Mesothelial cell of epicardium (in vitro differentiated cells): ENCODE results near the gene DEFB128. TPM values are rescaled to one million over a fixed set of nuclear protein-coding genes. Genes with fewer than 3 reads are reported as not detected.
"Not testable (repeated sequence)": the region's sequence is repeated elsewhere in the genome, so short reads cannot be mapped to it uniquely, and the experiment has no call there.

Experiments
- DNase-seq, 2 experiments: peaks; one replicate each; pipeline ENCODE4 v3.0.0; 2021; ENCODE audit warnings: low spot score in 2 of 2; ENCODE audit not compliant: unreplicated experiment in 2 of 2
- H3K27ac Mint-ChIP-seq: 2 replicates; pipeline ENCODE4 v1.8.0; 2021; ENCODE audit warnings: mixed read lengths
- H3K27me3 Mint-ChIP-seq: 2 replicates; pipeline ENCODE4 v1.8.0; 2021; ENCODE audit warnings: low read depth, mixed read lengths
- H3K36me3 Mint-ChIP-seq: 2 replicates; pipeline ENCODE4 v1.8.0; 2021; ENCODE audit warnings: mixed read lengths
- H3K4me1 Mint-ChIP-seq: 2 replicates; pipeline ENCODE4 v1.8.0; 2021; ENCODE audit warnings: mixed read lengths
- H3K4me3 Mint-ChIP-seq: 2 replicates; pipeline ENCODE4 v1.8.0; 2021; ENCODE audit warnings: mild to moderate bottlenecking, moderate library complexity, mixed read lengths
- H3K9me3 Mint-ChIP-seq: 2 replicates; pipeline ENCODE4 v1.8.0; 2021; ENCODE audit warnings: mixed read lengths
- total RNA-seq: library from RNA; stranded (reverse); gene quantifications from 3 replicates; pipeline ENCODE4 v1.2.1, GENCODE V29; 2021
- TF ChIP-seq, protein P1 (sequence below): fragments of 200-600 bp; sonication (generic); IDR thresholded peaks from one replicate; pipeline ENCODE4 v1.5.0; 2021; ENCODE audit warnings: antibody characterized with exemption; ENCODE audit not compliant: unreplicated experiment

The DEFB128 gene
- total RNA-seq, 1 donor from 2014 or later: not detected

- Mint-ChIP-seq H3K36me3 (no peaks in the 10 kb centered on the region), H3K4me1 (no peaks in the 10 kb centered on the region), H3K27ac (no peak overlapping the region), H3K27me3 (peaks cover 42% of the 10 kb centered on the region), H3K9me3 (no peaks in the 10 kb centered on the region), H3K4me3 (no peak overlapping the region)
- DNase-seq: no peak
- TF ChIP-seq, protein P1, sequence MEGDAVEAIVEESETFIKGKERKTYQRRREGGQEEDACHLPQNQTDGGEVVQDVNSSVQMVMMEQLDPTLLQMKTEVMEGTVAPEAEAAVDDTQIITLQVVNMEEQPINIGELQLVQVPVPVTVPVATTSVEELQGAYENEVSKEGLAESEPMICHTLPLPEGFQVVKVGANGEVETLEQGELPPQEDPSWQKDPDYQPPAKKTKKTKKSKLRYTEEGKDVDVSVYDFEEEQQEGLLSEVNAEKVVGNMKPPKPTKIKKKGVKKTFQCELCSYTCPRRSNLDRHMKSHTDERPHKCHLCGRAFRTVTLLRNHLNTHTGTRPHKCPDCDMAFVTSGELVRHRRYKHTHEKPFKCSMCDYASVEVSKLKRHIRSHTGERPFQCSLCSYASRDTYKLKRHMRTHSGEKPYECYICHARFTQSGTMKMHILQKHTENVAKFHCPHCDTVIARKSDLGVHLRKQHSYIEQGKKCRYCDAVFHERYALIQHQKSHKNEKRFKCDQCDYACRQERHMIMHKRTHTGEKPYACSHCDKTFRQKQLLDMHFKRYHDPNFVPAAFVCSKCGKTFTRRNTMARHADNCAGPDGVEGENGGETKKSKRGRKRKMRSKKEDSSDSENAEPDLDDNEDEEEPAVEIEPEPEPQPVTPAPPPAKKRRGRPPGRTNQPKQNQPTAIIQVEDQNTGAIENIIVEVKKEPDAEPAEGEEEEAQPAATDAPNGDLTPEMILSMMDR: no peak
These were observed 21.4 kb upstream of the DEFB128 start for GRCh38 chr20:210809-211502.

DNA sequence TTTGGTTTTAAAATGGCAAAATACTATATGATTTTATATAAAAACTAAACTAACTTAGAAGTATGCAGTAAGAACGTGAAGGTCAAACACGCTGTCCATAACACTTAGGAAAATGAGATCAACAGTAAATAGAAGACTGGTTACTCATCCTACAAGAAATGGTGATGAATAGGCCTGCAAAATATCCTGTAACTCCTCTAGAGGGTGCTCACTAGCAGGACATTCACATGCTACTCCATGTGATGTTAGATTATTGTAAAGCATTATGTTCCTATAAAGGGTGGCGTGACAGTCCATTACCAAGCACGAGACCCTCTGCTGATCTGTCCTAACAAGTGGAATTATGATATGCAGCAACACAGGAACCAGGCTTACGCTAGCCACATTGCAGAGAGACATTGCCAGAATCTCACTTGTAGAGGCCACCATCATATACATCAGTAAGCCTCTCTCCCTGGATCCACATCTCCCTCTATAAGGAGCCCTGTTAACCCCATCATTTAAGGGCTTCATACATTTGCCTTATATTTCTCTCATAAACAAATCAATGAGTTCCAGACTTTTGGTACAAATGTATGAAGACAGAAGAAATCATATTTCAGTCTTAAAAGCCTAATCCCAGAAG is 19.5 kb upstream of the DEFB128 start:
- Mint-ChIP-seq H3K4me1 (no peaks in the 10 kb centered on the region), H3K36me3 (no peaks in the 10 kb centered on the region), H3K27ac (no peak overlapping the region), H3K27me3 (peaks cover 48% of the 10 kb centered on the region), H3K9me3 (no peaks in the 10 kb centered on the region), H3K4me3 (no peak overlapping the region)
- TF ChIP-seq, protein P1: peak; percentile 28
- no peak for DNase-seq

- not testable (repeated sequence) for H3K4me3 Mint-ChIP-seq, H3K9me3 Mint-ChIP-seq, H3K27ac Mint-ChIP-seq
These were observed 14.1 kb upstream of the DEFB128 start for GRCh38 chr20:203630-204029.

DNA sequence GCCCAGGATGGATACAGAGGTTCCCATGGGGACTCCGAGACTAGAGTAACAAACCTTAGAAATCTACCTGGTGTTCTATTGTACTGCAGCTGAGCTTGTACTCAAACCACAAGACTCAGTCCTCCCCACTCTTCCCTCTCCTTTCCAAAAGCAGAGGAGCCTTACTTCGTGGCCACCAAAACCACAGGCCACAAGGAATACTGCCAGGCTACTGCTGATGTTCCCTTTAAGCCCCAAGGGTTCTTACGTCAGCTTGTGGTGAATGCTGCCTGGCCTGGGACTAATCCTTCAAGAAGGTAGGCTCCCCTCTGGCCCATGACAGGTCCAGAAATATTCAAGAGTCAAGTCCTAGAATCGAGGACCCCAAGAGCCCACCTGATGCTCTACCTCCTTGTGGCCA is 10.5 kb upstream of the DEFB128 start:
- TF ChIP-seq, protein P1: no peak
- no peaks in the 10 kb centered on the region for H3K4me1 Mint-ChIP-seq
- H3K36me3 Mint-ChIP-seq: no peaks in the 10 kb centered on the region

More at GRCh38 chr20:203630-204029, 14.1 kb upstream of the DEFB128 start:
- not testable (repeated sequence) for DNase-seq, H3K36me3 Mint-ChIP-seq, H3K4me1 Mint-ChIP-seq
- peaks cover 14% of the 10 kb centered on the region for H3K27me3 Mint-ChIP-seq

GRCh38 chr20:198225-198624 is 8.7 kb upstream of the DEFB128 start:
- Mint-ChIP-seq H3K9me3 (peaks cover 13% of the 10 kb centered on the region), H3K27me3 (peaks cover 2% of the 10 kb centered on the region), H3K27ac (no peak overlapping the region), H3K4me1 (no peaks in the 10 kb centered on the region), H3K36me3 (no peaks in the 10 kb centered on the region), H3K4me3 (no peak overlapping the region)
- no peak for DNase-seq
- TF ChIP-seq, protein P1: no peak

More for the DNA sequence above, 10.5 kb upstream of the DEFB128 start:
- no peak for DNase-seq
- Mint-ChIP-seq H3K9me3 (peaks cover 13% of the 10 kb centered on the region), H3K27me3 (peaks cover 4% of the 10 kb centered on the region), H3K4me3 (no peak overlapping the region), H3K27ac (no peak overlapping the region)

DNA sequence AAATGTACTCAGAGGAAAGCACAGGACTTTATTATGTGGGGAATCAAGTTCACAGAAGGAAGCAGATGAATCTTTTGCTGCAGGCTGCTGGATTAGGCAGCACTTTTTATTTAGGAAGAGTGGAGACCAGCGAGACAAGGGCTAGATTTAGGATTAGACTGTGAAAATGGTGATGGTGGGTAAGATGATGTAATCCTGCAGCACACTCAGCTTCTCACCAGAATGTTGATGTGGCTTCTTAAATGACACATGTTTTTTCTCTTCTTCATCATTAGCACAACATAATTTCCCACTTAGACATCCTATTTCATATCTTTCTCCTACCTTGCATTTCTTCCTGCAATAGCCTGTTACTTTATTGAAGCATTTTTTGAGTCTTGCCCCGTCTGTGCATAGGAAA is 1.8 kb downstream of the DEFB128 start:
- Mint-ChIP-seq H3K4me3 (no peak overlapping the region), H3K27ac (no peak overlapping the region), H3K27me3 (peaks cover 14% of the 10 kb centered on the region), H3K9me3 (peaks cover 68% of the 10 kb centered on the region), H3K4me1 (no peaks in the 10 kb centered on the region), H3K36me3 (no peaks in the 10 kb centered on the region)
- TF ChIP-seq, protein P1: no peak
- no peak for DNase-seq
